Activated CD4-positive, alpha-beta memory T cell treated with anti-CD3 and anti-CD28 coated beads for 36 hours (primary cell): ENCODE measurements around the gene TMEM81. TPM values are rescaled to one million over a fixed set of nuclear protein-coding genes. Genes with fewer than 3 reads are reported as not detected.
A peak's percentile ranks its signal among the peaks of the same experiment; 100 is the strongest.

Source experiments
- CTCF ChIA-PET: fragments of 350-600 bp; sonication (Branson Sonifier 250); formaldehyde crosslinking; loops from one replicate; lab custom pipeline; 2021; ENCODE audit warnings: antibody characterized with exemption, inconsistent platforms; lab: Charles Lee
- POLR2A ChIA-PET: fragments of 350-600 bp; sonication (Branson Sonifier 250); formaldehyde crosslinking; loops from one replicate; lab custom pipeline; 2021; ENCODE audit warnings: antibody characterized with exemption; lab: Charles Lee
- DNase-seq: peaks from one replicate; pipeline ENCODE4 v3.0.0-alpha.2; 2020
- H3K27ac Mint-ChIP-seq: one replicate; pipeline ENCODE4 v1.8.0; 2021; ENCODE audit warnings: mixed read lengths
- H3K27me3 Mint-ChIP-seq: one replicate; pipeline ENCODE4 v1.8.0; 2021; ENCODE audit warnings: mixed read lengths
- H3K36me3 Mint-ChIP-seq: one replicate; pipeline ENCODE4 v1.8.0; 2021; ENCODE audit warnings: mixed read lengths
- H3K4me1 Mint-ChIP-seq: one replicate; pipeline ENCODE4 v1.8.0; 2021; ENCODE audit warnings: low read depth, mixed read lengths
- H3K4me3 Mint-ChIP-seq: one replicate; pipeline ENCODE4 v1.8.0; 2021; ENCODE audit warnings: mild to moderate bottlenecking, mixed read lengths
- H3K9me3 Mint-ChIP-seq: one replicate; pipeline ENCODE4 v1.8.0; 2021; ENCODE audit warnings: mixed read lengths
- intact Hi-C: fragments of 100-400 bp; cut with micrococcal nuclease; formaldehyde crosslinking; loops from one replicate; pipeline ENCODE4 v1.15.1; 2023
- total RNA-seq, 2 experiments: library from RNA; stranded (reverse); gene quantifications; one replicate each; pipeline ENCODE4 v1.2.3, GENCODE V29; 2021

The TMEM81 gene
- total RNA-seq, 2 experiments from 2014 or later: 3.2 to 3.3 TPM

DNA sequence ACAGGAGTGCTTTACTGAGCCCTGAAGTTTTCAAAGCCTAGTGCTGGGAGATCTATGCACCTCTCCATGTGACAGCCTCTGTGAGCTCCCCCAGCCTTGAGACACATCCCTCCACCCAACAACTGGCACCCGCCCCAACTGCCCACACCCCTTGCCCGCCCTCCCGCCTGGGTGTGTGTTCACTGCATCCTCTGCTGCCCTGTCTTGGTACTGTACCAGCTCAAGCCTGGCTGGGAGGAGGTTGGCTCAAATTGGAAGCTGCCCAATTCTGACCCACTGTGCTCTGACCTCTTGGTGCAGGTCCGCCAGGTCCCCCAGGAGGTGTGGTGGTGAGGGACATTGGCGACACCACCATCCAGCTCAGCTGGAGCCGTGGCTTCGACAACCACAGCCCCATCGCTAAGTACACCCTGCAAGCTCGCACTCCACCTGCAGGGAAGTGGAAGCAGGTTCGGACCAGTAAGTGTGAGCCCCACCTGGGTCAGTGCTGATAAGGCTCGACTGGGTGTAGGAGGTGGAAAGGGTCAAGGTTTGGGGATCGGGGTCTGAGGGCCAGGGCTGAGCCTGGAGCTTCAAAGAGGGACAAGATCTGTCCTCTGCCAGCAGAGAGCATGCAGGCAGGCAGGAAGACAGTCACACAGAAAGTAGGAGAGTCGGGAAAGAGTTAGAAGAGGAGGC lies 18.0 kb downstream of the TMEM81 start:
- intact Hi-C loops: no loop called here
- POLR2A ChIA-PET: no interaction called here
- no peak overlapping the region for H3K4me3 Mint-ChIP-seq
- H3K27ac Mint-ChIP-seq: no peak overlapping the region
- H3K36me3 Mint-ChIP-seq: no peaks in the 10 kb centered on the region
- H3K4me1 Mint-ChIP-seq: no peaks in the 10 kb centered on the region
- CTCF ChIA-PET: interaction anchor here (1.0 kb wide), 1 partner anchor 75 kb away, joined by 3 read pairs; no protein-coding TSS in a partner anchor
- no peaks in the 10 kb centered on the region for H3K27me3 Mint-ChIP-seq
- no peaks in the 10 kb centered on the region for H3K9me3 Mint-ChIP-seq
- DNase-seq: no peak

DNA sequence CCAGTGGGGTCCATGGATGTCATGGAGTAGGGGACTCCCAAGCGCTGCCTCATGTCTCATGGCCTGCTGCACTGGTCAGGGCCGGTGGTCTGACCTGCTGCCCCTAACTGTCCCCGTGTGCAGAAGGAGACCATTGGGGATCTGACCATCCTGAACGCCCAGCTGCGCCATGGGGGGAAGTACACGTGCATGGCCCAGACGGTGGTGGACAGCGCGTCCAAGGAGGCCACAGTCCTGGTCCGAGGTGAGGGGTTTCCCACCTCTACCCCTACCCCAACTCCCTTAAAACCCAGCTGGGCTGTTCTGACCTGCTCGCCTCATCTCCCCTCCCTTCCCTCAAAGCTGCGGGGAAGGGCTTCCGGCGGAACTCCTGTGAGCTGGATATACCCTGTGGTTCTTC lies 18.6 kb downstream of the TMEM81 start:
- H3K27me3 Mint-ChIP-seq: no peaks in the 10 kb centered on the region
- ChIA-PET CTCF (interaction anchor here (1.0 kb wide), 1 partner anchor 76 kb away, joined by 3 read pairs; no protein-coding TSS in a partner anchor), POLR2A (no interaction called here)
- no peak overlapping the region for H3K27ac Mint-ChIP-seq
- no peak for DNase-seq
- no peaks in the 10 kb centered on the region for H3K4me1 Mint-ChIP-seq
- intact Hi-C loops: no loop called here
- no peak overlapping the region for H3K4me3 Mint-ChIP-seq
- no peaks in the 10 kb centered on the region for H3K36me3 Mint-ChIP-seq
- H3K9me3 Mint-ChIP-seq: no peaks in the 10 kb centered on the region

DNA sequence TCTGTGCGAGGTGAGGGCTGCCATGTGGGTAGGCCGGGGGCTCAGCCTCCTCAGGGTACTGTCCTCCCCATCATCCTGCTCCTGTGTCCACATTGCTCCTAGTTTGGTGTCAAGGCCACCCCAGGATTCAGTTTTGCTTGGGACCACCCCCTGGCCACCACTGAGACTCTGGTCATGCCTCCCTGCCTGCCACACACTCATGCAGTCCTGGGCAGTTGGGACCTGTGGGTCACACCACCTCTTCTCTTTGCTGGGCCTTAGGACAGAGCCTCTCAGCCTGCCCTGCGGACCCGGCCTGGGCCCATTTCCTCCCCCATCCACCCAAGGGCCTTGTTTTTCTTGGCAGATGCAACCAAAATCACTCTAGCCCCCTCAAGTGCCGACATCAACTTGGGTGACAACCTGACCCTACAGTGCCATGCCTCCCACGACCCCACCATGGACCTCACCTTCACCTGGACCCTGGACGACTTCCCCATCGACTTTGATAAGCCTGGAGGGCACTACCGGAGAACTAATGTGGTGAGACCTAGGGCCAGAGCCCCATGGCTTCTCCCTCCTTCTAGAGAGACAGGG lies 19.4 kb downstream of the TMEM81 start:
- no peak overlapping the region for H3K27ac Mint-ChIP-seq
- DNase-seq: no peak
- ChIA-PET CTCF (no interaction called here), POLR2A (no interaction called here)
- H3K4me1 Mint-ChIP-seq: no peaks in the 10 kb centered on the region
- H3K27me3 Mint-ChIP-seq: no peaks in the 10 kb centered on the region
- intact Hi-C loops: no loop called here
- no peaks in the 10 kb centered on the region for H3K9me3 Mint-ChIP-seq
- no peak overlapping the region for H3K4me3 Mint-ChIP-seq
- H3K36me3 Mint-ChIP-seq: no peaks in the 10 kb centered on the region

DNA sequence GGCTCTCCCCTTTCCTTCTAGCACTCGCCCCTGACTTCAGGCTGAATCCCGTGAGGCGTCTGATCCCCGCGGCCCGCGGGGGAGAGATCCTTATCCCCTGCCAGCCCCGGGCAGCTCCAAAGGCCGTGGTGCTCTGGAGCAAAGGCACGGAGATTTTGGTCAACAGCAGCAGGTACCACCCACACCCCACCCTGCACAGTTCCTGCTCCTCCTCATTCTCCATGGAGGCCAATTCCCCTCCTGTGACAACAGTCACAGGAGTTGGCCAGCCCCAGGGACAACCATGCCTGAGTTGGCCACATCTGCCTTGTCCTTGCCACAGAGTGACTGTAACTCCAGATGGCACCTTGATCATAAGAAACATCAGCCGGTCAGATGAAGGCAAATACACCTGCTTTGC lies 20.0 kb downstream of the TMEM81 start:
- CTCF ChIA-PET: interaction anchor here (3.9 kb wide), 1 partner anchor 74 kb away, joined by 107 read pairs; no protein-coding TSS in a partner anchor
- H3K36me3 Mint-ChIP-seq: no peaks in the 10 kb centered on the region
- POLR2A ChIA-PET: no interaction called here
- intact Hi-C loops: no loop called here
- H3K4me1 Mint-ChIP-seq: no peaks in the 10 kb centered on the region
- no peaks in the 10 kb centered on the region for H3K9me3 Mint-ChIP-seq
- no peak overlapping the region for H3K4me3 Mint-ChIP-seq
- DNase-seq: no peak
- no peaks in the 10 kb centered on the region for H3K27me3 Mint-ChIP-seq
- no peak overlapping the region for H3K27ac Mint-ChIP-seq

DNA sequence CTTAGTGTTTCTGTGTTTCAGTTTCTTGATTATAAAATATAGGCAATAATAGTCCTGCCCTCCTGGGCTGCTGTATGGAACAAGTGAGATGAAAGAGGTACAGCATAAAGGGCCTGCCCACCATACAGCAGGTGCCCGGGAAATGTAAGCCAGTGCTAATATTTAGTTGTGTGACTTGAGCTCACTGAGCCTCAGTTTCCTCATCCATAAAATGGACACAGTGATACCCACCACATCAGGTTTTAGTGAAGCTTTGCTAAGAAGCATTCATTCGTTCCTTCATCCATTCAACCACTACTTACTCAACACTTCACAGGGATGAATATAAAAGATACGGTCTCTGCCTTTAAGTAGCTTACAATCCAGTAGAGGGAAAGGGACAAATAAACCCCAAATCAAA lies 21.4 kb downstream of the TMEM81 start:
- Mint-ChIP-seq H3K27me3 (no peaks in the 10 kb centered on the region), H3K9me3 (no peaks in the 10 kb centered on the region), H3K4me1 (no peaks in the 10 kb centered on the region), H3K36me3 (no peaks in the 10 kb centered on the region), H3K4me3 (no peak overlapping the region), H3K27ac (no peak overlapping the region)
- ChIA-PET POLR2A (no interaction called here), CTCF (interaction anchor here (0.8 to 3.9 kb wide), 8 partner anchors 10 to 196 kb away, joined by 3 to 107 read pairs (median 16); no protein-coding TSS in a partner anchor)
- no peak for DNase-seq
- intact Hi-C loops: no loop called here

DNA sequence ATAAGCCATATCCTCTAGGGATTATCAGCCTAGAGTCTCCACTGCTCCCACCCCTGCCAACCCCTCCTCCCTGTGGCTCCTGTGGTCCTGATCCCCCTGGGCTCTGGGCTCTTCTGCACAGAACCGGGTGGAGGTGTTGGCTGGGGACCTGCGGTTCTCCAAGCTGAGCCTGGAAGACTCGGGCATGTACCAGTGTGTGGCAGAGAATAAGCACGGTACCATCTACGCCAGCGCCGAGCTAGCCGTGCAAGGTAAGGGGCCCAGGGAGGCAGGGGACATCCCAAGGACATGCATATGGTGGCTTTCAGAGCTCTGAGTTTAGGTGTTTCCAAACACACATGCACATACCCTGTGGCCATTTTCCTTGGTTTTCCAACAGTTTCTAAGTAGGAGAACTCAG lies 21.9 kb downstream of the TMEM81 start:
- Mint-ChIP-seq H3K36me3 (no peaks in the 10 kb centered on the region), H3K27ac (no peak overlapping the region), H3K4me3 (no peak overlapping the region), H3K27me3 (no peaks in the 10 kb centered on the region), H3K9me3 (no peaks in the 10 kb centered on the region), H3K4me1 (no peaks in the 10 kb centered on the region)
- intact Hi-C loops: no loop called here
- POLR2A ChIA-PET: no interaction called here
- no peak for DNase-seq
- CTCF ChIA-PET: interaction anchor here (0.6 to 3.9 kb wide), 24 partner anchors 11 to 423 kb away, joined by 3 to 107 read pairs (median 6); no protein-coding TSS in a partner anchor

DNA sequence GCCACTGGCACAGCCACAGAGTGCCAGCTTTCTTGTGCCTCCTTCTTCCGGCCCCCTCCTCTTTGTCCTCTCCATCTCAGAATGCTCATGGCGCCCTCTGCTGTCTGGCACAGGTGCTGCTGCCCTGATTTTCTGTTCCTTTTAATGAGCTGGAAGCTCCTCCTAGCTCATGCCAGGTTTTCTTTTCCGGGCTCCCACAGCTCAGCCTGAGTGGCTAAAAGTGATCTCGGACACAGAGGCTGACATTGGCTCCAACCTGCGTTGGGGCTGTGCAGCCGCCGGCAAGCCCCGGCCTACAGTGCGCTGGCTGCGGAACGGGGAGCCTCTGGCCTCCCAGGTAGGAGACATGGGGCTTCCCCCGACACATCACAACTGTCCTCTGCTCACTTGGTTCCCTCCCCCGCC lies 22.6 kb downstream of the TMEM81 start:
- ChIA-PET CTCF (interaction anchor here (0.6 to 3.9 kb wide), 60 partner anchors 9 to 1079 kb away, joined by 3 to 107 read pairs (median 5); partner anchors contain the start of genes RBBP5 and TMCC2), POLR2A (interaction anchor here (0.6 kb wide), 1 partner anchor 80 kb away, joined by 3 read pairs; no protein-coding TSS in a partner anchor)
- Mint-ChIP-seq H3K9me3 (no peaks in the 10 kb centered on the region), H3K27me3 (no peaks in the 10 kb centered on the region), H3K4me3 (no peak overlapping the region), H3K4me1 (no peaks in the 10 kb centered on the region), H3K36me3 (no peaks in the 10 kb centered on the region), H3K27ac (no peak overlapping the region)
- DNase-seq: peak; percentile 82
- intact Hi-C loops: loop anchor here (1.0 kb wide), 2 partner anchors 72 to 195 kb away; no protein-coding TSS in a partner anchor

DNA sequence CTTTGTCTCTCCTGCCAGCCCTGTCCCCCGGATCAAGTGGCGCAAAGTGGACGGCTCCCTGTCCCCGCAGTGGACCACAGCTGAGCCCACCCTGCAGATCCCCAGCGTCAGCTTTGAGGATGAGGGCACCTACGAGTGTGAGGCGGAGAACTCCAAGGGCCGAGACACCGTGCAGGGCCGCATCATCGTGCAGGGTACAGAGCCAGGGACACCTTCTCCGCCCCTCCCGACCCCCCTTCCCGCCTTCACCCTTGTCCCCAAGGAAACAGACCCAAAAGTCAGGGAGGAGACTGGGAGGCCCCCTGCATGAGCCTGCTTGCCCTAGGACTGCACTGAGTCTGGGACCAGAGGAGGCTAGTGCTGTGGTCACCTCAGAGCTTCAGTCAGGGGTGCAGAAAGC lies 23.0 kb downstream of the TMEM81 start:
- H3K36me3 Mint-ChIP-seq: no peaks in the 10 kb centered on the region
- ChIA-PET POLR2A (interaction anchor here (0.6 kb wide), 1 partner anchor 80 kb away, joined by 3 read pairs; no protein-coding TSS in a partner anchor), CTCF (interaction anchor here (0.6 to 3.9 kb wide), 51 partner anchors 9 to 719 kb away, joined by 3 to 107 read pairs (median 5); partner anchors contain the start of gene RBBP5)
- H3K4me3 Mint-ChIP-seq: no peak overlapping the region
- no peak for DNase-seq
- H3K27me3 Mint-ChIP-seq: no peaks in the 10 kb centered on the region
- intact Hi-C loops: loop anchor here (1.0 kb wide), 2 partner anchors 72 to 195 kb away; no protein-coding TSS in a partner anchor
- H3K9me3 Mint-ChIP-seq: no peaks in the 10 kb centered on the region
- no peak overlapping the region for H3K27ac Mint-ChIP-seq
- no peaks in the 10 kb centered on the region for H3K4me1 Mint-ChIP-seq

DNA sequence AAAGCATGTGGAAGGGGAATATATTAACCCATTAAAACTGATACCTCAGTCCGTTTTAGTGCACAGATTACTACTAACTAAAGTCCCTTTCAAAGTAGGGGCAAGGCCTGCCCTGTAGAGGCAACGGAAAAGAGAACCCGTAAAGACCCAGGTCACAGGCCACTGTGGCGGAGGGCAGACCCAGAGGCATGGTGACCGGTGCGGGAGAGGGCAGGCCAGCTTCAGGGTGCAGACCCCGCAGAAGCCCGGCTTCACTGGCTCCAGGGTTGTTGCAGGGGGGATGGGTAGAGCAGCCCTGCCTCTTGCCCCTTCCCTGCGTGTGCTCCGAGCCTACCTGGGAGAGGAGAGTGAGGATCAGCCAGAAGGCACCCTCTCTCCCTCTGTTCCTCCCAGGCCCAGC lies 23.5 kb downstream of the TMEM81 start:
- H3K27me3 Mint-ChIP-seq: no peaks in the 10 kb centered on the region
- no peaks in the 10 kb centered on the region for H3K4me1 Mint-ChIP-seq
- no peak overlapping the region for H3K4me3 Mint-ChIP-seq
- POLR2A ChIA-PET: no interaction called here
- CTCF ChIA-PET: interaction anchor here (0.6 to 3.9 kb wide), 23 partner anchors 8 to 268 kb away, joined by 3 to 107 read pairs (median 6); no protein-coding TSS in a partner anchor
- intact Hi-C loops: loop anchor here (1.0 kb wide), 2 partner anchors 71 to 196 kb away; no protein-coding TSS in a partner anchor
- H3K9me3 Mint-ChIP-seq: no peaks in the 10 kb centered on the region
- no peak for DNase-seq
- no peaks in the 10 kb centered on the region for H3K36me3 Mint-ChIP-seq
- no peak overlapping the region for H3K27ac Mint-ChIP-seq

DNA sequence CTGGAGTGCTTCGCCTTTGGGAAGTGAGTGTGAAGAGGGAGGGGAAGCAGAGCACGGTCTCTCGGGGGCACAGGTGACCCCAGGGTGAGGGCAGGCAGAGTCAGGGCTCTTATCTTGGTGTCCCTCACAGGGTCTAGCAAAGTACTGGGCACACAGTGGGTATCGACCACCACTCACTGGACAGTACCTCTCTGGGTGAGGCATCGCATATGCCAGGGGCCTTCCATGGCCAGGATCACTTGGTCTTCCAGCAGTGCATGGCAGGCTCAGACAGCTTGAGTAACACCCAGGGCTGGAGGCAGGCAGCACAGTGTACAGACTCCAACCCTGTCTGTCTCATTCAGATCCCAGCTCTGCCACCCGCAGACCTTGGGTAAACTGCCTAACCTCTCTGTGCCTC lies 24.6 kb downstream of the TMEM81 start:
- CTCF ChIA-PET: interaction anchor here (3.7 to 3.9 kb wide), 2 partner anchors 13 to 85 kb away, joined by 45 to 80 read pairs; no protein-coding TSS in a partner anchor
- no peaks in the 10 kb centered on the region for H3K9me3 Mint-ChIP-seq

DNA sequence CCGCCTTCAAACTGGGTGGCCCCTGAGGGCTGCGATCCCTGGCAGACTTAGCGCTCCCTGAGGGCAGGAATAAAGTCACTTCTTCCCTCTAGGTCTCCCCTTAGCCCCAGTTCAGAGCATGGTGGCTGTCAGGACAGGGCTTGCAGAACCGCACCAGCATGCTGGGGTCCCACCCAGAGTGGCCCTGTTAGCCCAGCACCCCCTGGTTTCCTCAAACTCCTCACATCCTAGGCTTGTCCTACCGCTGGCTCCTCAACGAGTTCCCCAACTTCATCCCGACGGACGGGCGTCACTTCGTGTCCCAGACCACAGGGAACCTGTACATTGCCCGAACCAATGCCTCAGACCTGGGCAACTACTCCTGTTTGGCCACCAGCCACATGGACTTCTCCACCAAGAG lies 25.4 kb downstream of the TMEM81 start:
- POLR2A ChIA-PET: no interaction called here
- CTCF ChIA-PET: no interaction called here

More for the DNA sequence above, 24.6 kb downstream of the TMEM81 start:
- Mint-ChIP-seq H3K4me3 (no peak overlapping the region), H3K27me3 (no peaks in the 10 kb centered on the region), H3K27ac (no peak overlapping the region), H3K36me3 (no peaks in the 10 kb centered on the region), H3K4me1 (no peaks in the 10 kb centered on the region)
- intact Hi-C loops: no loop called here
- no peak for DNase-seq
- POLR2A ChIA-PET: no interaction called here

More for the DNA sequence above, 25.4 kb downstream of the TMEM81 start:
- no peak for DNase-seq
- no peak overlapping the region for H3K27ac Mint-ChIP-seq
- no peaks in the 10 kb centered on the region for H3K27me3 Mint-ChIP-seq
- no peaks in the 10 kb centered on the region for H3K36me3 Mint-ChIP-seq
- no peaks in the 10 kb centered on the region for H3K9me3 Mint-ChIP-seq
- intact Hi-C loops: no loop called here
- no peak overlapping the region for H3K4me3 Mint-ChIP-seq
- H3K4me1 Mint-ChIP-seq: no peaks in the 10 kb centered on the region
